Body of pancreas (tissue), 4 donors: ENCODE measurements around the gene TMEM91. TPM values are rescaled to one million over a fixed set of nuclear protein-coding genes. Genes with fewer than 3 reads are reported as not detected.
"Not testable (repeated sequence)": the region's sequence is repeated elsewhere in the genome, so short reads cannot be mapped to it uniquely, and the experiment has no call there.

Experiments
- ATAC-seq: fragments of 150-250 bp; one replicate; pipeline ENCODE4 v1.9.1; 2016
- DNase-seq, 4 donors: peaks; one replicate each; pipeline ENCODE4 v3.0.0-alpha.2; 2019
- H3K27ac ChIP-seq, 4 donors: fragments of 200-600 bp; sonication (generic); 1 replicate in 3 of 4; 2 replicates in 1 of 4; pipeline versions ENCODE4 v1.5.1 to v1.6.1; 2016 to 2019; ENCODE audit warnings: mild to moderate bottlenecking in 1 of 4, mixed read lengths in 1 of 4, moderate library complexity in 1 of 4
- H3K27me3 ChIP-seq, 2 donors: fragments of 200-600 bp; sonication (generic); one replicate each; pipeline ENCODE4 v1.6.0; 2016; ENCODE audit warnings: mild to moderate bottlenecking in 1 of 2
- H3K36me3 ChIP-seq, 2 donors: fragments of 200-600 bp; sonication (generic); replicated peaks in 1 of 2; 2 replicates each; pipeline ENCODE4 v1.5.1; 2016; ENCODE audit warnings: low read depth in 2 of 2; ENCODE audit not compliant: insufficient read depth in 1 of 2
- H3K4me1 ChIP-seq: fragments of 200-600 bp; sonication (generic); one replicate; pipeline ENCODE4 v1.6.0; 2016
- H3K4me3 ChIP-seq, 2 donors: fragments of 200-600 bp; sonication (generic); 1 replicate in 1 of 2; 2 replicates in 1 of 2; pipeline ENCODE4 v1.5.1; 2016 to 2019
- H3K9me3 ChIP-seq, 3 donors: fragments of 200-600 bp; sonication (generic); 1 replicate in 2 of 3; 2 replicates in 1 of 3; pipeline ENCODE4 v1.5.1; 2016
- POLR2A ChIP-seq, 3 donors: fragments of 450-650 bp; IDR thresholded peaks; one replicate each; pipeline ENCODE4 v1.6.1; 2016; ENCODE audit warnings: antibody characterized with exemption in 3 of 3, mild to moderate bottlenecking in 2 of 3
- WGBS, 2 donors: methylation state at CpG; one replicate each; pipeline ENCODE4 v1.1.5; 2017; 5-methylcytosine and 5-hydroxymethylcytosine counted together
- intact Hi-C: fragments of 100-400 bp; cut with DNase I; formaldehyde crosslinking; loops from one replicate; pipeline ENCODE4 v1.15.1; 2023
- total RNA-seq, 2 donors: library from RNA; depleted of rRNA; stranded (reverse); fragments of >200 nt; gene quantifications; one replicate each; pipeline ENCODE4 v1.1.0, GENCODE V29; 2016
- TF ChIP-seq, protein P1 (sequence below), 7 experiments: fragments of 450-650 bp in 4 of 7; fragments of 200-600 bp in 3 of 7; sonication (generic) in 3 of 7; IDR thresholded peaks; one replicate each; pipeline ENCODE4 v1.5.1; 2016 to 2019; ENCODE audit warnings: antibody characterized with exemption in 7 of 7

TMEM91 gene
- total RNA-seq, 2 donors from 2014 or later: 7.5 to 15.5 TPM

DNA sequence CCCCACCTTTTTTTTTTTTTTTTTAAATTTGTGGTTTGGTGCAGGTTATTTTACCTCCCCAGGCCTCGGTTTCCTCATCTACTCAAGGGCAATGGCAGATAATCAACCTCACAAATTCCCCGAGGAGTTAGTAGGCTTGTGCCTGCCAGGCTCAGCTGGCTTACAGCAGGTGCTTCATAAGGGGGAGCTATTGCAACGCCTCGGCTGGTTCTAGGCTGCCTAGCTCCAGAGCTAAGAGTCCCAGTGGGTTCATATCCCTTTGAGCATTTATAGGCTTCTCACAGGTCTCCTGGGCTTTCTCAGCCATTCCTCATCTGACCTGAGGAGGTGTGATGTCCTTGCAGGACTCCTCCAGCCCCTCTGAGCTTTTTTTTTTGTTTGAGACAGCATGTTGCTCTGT lies 31.9 kb downstream of the TMEM91 start:
- H3K4me1 ChIP-seq: peaks cover 51% of the 10 kb centered on the region
- H3K9me3 ChIP-seq: no peaks in the 10 kb centered on the region
- TF ChIP-seq, protein P1, sequence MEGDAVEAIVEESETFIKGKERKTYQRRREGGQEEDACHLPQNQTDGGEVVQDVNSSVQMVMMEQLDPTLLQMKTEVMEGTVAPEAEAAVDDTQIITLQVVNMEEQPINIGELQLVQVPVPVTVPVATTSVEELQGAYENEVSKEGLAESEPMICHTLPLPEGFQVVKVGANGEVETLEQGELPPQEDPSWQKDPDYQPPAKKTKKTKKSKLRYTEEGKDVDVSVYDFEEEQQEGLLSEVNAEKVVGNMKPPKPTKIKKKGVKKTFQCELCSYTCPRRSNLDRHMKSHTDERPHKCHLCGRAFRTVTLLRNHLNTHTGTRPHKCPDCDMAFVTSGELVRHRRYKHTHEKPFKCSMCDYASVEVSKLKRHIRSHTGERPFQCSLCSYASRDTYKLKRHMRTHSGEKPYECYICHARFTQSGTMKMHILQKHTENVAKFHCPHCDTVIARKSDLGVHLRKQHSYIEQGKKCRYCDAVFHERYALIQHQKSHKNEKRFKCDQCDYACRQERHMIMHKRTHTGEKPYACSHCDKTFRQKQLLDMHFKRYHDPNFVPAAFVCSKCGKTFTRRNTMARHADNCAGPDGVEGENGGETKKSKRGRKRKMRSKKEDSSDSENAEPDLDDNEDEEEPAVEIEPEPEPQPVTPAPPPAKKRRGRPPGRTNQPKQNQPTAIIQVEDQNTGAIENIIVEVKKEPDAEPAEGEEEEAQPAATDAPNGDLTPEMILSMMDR (IDR thresholded peaks at IDR 0.05): no peak
- TF ChIP-seq POLR2A (IDR thresholded peaks at IDR 0.05): no peak
- H3K27ac ChIP-seq: peak overlapping the region; percentile 68 to 85 (median 78)
- H3K36me3 ChIP-seq: no peaks in the 10 kb centered on the region
- intact Hi-C loops: no loop called here
- no peaks in the 10 kb centered on the region for H3K27me3 ChIP-seq
- 72 to 78% methylated on average over 4 of the region's 4 CpGs for WGBS, 2 donors
- H3K4me3 ChIP-seq: no peak overlapping the region
- no peak for ATAC-seq
- DNase-seq: no peak

- H3K4me3 ChIP-seq, DNase-seq, H3K27me3 ChIP-seq, H3K9me3 ChIP-seq, ATAC-seq, H3K36me3 ChIP-seq, intact Hi-C loops: not testable (repeated sequence)
- 74 to 77% methylated on average over 5 of the region's 5 CpGs for WGBS, 2 donors
- Histone ChIP-seq H3K4me1 (peaks cover 47% of the 10 kb centered on the region), H3K27ac (peak overlapping the region; percentile 68 to 85 (median 78))
Observed at GRCh38 chr19:41408846-41409245, 32.5 kb downstream of the TMEM91 start.

GRCh38 chr19:41409288-41409687 lies 33.0 kb downstream of the TMEM91 start:
- no peaks in the 10 kb centered on the region for H3K27me3 ChIP-seq
- TF ChIP-seq, protein P1 (IDR thresholded peaks at IDR 0.05): no peak
- peak in 2 of 3 donors; percentile 37 to 51 for TF ChIP-seq POLR2A (IDR thresholded peaks at IDR 0.05)
- ATAC-seq (peak; percentile 97), DNase-seq (peak; percentile 78 to 90 (median 88))
- H3K9me3 ChIP-seq: no peaks in the 10 kb centered on the region
- peaks cover 47% of the 10 kb centered on the region for H3K4me1 ChIP-seq
- H3K4me3 ChIP-seq: no peak overlapping the region
- intact Hi-C loops: no loop called here
- H3K36me3 ChIP-seq: no peaks in the 10 kb centered on the region
- 14 to 15% methylated on average over 4 of the region's 4 CpGs for WGBS, 2 donors
- H3K27ac ChIP-seq: peak overlapping the region; percentile 68 to 85 (median 78)

DNA sequence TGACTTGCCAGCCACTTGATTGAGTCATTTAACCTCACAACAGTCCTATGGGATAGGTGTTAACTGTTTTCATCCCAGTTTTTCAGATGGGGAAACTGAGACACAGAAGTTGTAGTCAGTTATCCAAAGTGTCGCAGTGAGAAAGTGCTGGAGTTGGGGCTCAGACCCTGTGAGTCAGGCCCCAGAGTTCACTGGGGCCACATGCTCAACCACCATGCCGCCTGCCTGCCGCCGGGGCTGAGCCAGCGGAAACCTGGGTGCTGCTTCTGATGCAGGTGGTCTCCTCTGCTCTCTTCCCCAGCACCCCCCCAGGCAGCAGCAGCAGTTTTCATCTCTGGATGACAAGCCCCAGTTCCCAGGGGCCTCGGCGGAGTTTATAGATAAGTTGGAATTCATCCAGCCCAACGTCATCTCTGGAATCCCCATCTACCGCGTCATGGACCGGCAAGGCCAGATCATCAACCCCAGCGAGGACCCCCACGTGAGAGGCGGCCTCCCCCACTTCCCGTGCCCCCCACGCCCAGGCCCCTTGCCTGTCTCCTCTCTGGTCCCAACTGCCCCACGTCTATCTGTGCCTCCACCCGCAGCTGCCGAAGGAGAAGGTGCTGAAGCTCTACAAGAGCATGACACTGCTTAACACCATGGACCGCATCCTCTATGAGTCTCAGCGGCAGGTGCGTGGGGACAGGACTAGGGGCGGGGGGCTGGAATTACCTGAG lies 34.2 kb downstream of the TMEM91 start:
- DNase-seq: no peak
- WGBS, 2 donors: 78 to 88% methylated on average over 12 to 22 of the region's 23 CpGs
- Histone ChIP-seq H3K27me3 (no peaks in the 10 kb centered on the region), H3K9me3 (no peaks in the 10 kb centered on the region), H3K27ac (peak overlapping the region; percentile 60 to 85 (median 78)), H3K4me3 (no peak overlapping the region), H3K36me3 (peaks cover 2 to 4% of the 10 kb centered on the region in 2 donors), H3K4me1 (peaks cover 42% of the 10 kb centered on the region)
- no peak for ATAC-seq
- TF ChIP-seq, protein P1 (IDR thresholded peaks at IDR 0.05): no peak
- TF ChIP-seq POLR2A (IDR thresholded peaks at IDR 0.05): no peak
- intact Hi-C loops: no loop called here

GRCh38 chr19:41411100-41411967 lies 35.0 kb downstream of the TMEM91 start:
- H3K9me3 ChIP-seq: no peaks in the 10 kb centered on the region
- peak overlapping the region in 3 of 4 donors; percentile 18 to 85 (median 48) for H3K27ac ChIP-seq
- H3K4me1 ChIP-seq: peaks cover 37% of the 10 kb centered on the region
- no peak for ATAC-seq
- no peak overlapping the region for H3K4me3 ChIP-seq
- peaks cover 4 to 6% of the 10 kb centered on the region in 2 donors for H3K36me3 ChIP-seq
- no peak for DNase-seq
- H3K27me3 ChIP-seq: no peaks in the 10 kb centered on the region
- intact Hi-C loops: no loop called here
- TF ChIP-seq POLR2A (IDR thresholded peaks at IDR 0.05): no peak
- 63 to 80% methylated on average over 3 to 9 of the region's 9 CpGs for WGBS, 2 donors
